B cell (primary cell): ENCODE measurements around the gene KIRREL3. TPM values are rescaled to one million over a fixed set of nuclear protein-coding genes. Genes with fewer than 3 reads are reported as not detected.

Experiments
- ATAC-seq: fragments of 200-7000 bp; cut with Tn5 transposase; one replicate; pipeline ENCODE4 v1.10.0; 2021; ENCODE audit warnings: low read depth, mild to moderate bottlenecking, moderate number of reproducible peaks, moderate library complexity
- CTCF ChIA-PET: fragments of 350-600 bp; sonication (Branson Sonifier 250); formaldehyde crosslinking; loops from one replicate; lab custom pipeline; 2021; ENCODE audit warnings: antibody characterized with exemption, inconsistent platforms; lab: Charles Lee
- POLR2A ChIA-PET: fragments of 350-600 bp; sonication (Branson Sonifier 250); formaldehyde crosslinking; loops from one replicate; lab custom pipeline; 2021; ENCODE audit warnings: antibody characterized with exemption; lab: Charles Lee
- DNase-seq: peaks from one replicate; pipeline ENCODE4 v3.0.0; 2013
- H2AFZ ChIP-seq: 2 replicates; pipeline ENCODE4 v1.6.1; 2012; ENCODE audit warnings: mild to moderate bottlenecking, low read depth, low read length; ENCODE audit not compliant: insufficient read depth, poor library complexity, severe bottlenecking
- H3K27ac ChIP-seq, 2 donors: 1 replicate in 1 of 2; 2 replicates in 1 of 2; pipeline ENCODE4 v1.5.1; 2012 to 2013; ENCODE audit warnings: low read length in 2 of 2, mild to moderate bottlenecking in 2 of 2, moderate library complexity in 1 of 2
- H3K27me3 ChIP-seq, 4 experiments: fragments of 200-600 bp in 1 of 4; sonication (generic) in 1 of 4; replicated peaks in 1 of 4; 1 replicate in 2 of 4; 2 replicates in 2 of 4; pipeline versions ENCODE4 v1.6.1 to v1.7.0; 2013 to 2016; ENCODE audit warnings: low read length in 3 of 4, mild to moderate bottlenecking in 2 of 4, mixed read lengths in 1 of 4, moderate library complexity in 1 of 4; ENCODE audit not compliant: insufficient read depth in 4 of 4, control insufficient read depth in 3 of 4; ENCODE audit errors: control extremely low read depth in 1 of 4
- H3K36me3 ChIP-seq, 2 experiments: replicated peaks in 1 of 2; 1 replicate in 1 of 2; 2 replicates in 1 of 2; pipeline versions ENCODE4 v1.6.1 to v1.7.1; 2013; ENCODE audit warnings: low read length in 1 of 2; ENCODE audit not compliant: insufficient read depth in 2 of 2, control insufficient read depth in 1 of 2; ENCODE audit errors: control extremely low read depth in 1 of 2, extremely low read depth in 1 of 2
- H3K4me1 ChIP-seq, 2 donors: fragments of 200-600 bp in 1 of 2; sonication (generic) in 1 of 2; 1 replicate in 1 of 2; 2 replicates in 1 of 2; pipeline versions ENCODE4 v1.5.1 to v1.6.1; 2013 to 2017; ENCODE audit warnings: low read length in 2 of 2; ENCODE audit not compliant: control insufficient read depth in 2 of 2, insufficient read depth in 2 of 2
- H3K4me2 ChIP-seq: replicated peaks from 2 replicates; pipeline ENCODE3; 2012; ENCODE audit warnings: mild to moderate bottlenecking, low read depth, low read length; ENCODE audit not compliant: poor library complexity, severe bottlenecking
- H3K4me3 ChIP-seq, 5 experiments: fragments of 200-600 bp in 1 of 5; sonication (generic) in 1 of 5; 1 replicate in 3 of 5; 2 replicates in 2 of 5; pipeline versions ENCODE4 v1.5.1 to v1.7.0; 2011 to 2016; ENCODE audit warnings: low read length in 4 of 5, mild to moderate bottlenecking in 4 of 5, low read depth in 2 of 5, control low read depth in 1 of 5, moderate library complexity in 1 of 5; ENCODE audit not compliant: insufficient read depth in 1 of 5; ENCODE audit errors: control extremely low read depth in 1 of 5, extremely low read depth in 1 of 5
- H3K79me2 ChIP-seq: fragments of 200-600 bp; sonication (generic); one replicate; pipeline ENCODE4 v1.6.0; 2016; ENCODE audit warnings: low read length; ENCODE audit not compliant: control insufficient read depth, insufficient read depth
- H3K9ac ChIP-seq: fragments of 200-600 bp; sonication (generic); 2 replicates; pipeline ENCODE4 v1.6.1; 2017; ENCODE audit warnings: mild to moderate bottlenecking, low read length, moderate library complexity
- H3K9me3 ChIP-seq, 3 donors: one replicate each; pipeline versions ENCODE4 v1.6.1 to v1.7.1; 2013; ENCODE audit warnings: low read length in 2 of 3; ENCODE audit not compliant: control insufficient read depth in 2 of 3, insufficient read depth in 1 of 3; ENCODE audit errors: control extremely low read depth in 1 of 3
- H4K20me1 ChIP-seq: 2 replicates; pipeline ENCODE4 v1.6.0; 2012; ENCODE audit warnings: mild to moderate bottlenecking, low read length; ENCODE audit not compliant: insufficient read depth, control insufficient read depth, poor library complexity, severe bottlenecking
- H3K27ac Mint-ChIP-seq: one replicate; pipeline ENCODE4 v1.8.0; 2021; ENCODE audit warnings: mixed read lengths
- H3K27me3 Mint-ChIP-seq: one replicate; pipeline ENCODE4 v1.8.0; 2021; ENCODE audit warnings: mixed read lengths
- H3K4me1 Mint-ChIP-seq: one replicate; pipeline ENCODE4 v1.8.0; 2021; ENCODE audit warnings: mixed read lengths
- H3K4me3 Mint-ChIP-seq: one replicate; pipeline ENCODE4 v1.8.0; 2021; ENCODE audit warnings: mixed read lengths
- H3K9me3 Mint-ChIP-seq: one replicate; pipeline ENCODE4 v1.8.0; 2022; ENCODE audit warnings: mixed read lengths; ENCODE audit not compliant: insufficient read depth
- EZH2 ChIP-seq: IDR thresholded peaks from 2 replicates; pipeline ENCODE4 v1.6.1; 2012; ENCODE audit warnings: borderline replicate concordance, low read depth, mild to moderate bottlenecking, moderate library complexity, low read length; ENCODE audit not compliant: insufficient read depth, poor library complexity, severe bottlenecking
- WGBS: methylation state at CpG from one replicate; pipeline ENCODE4 v1.1.5; 2013; ENCODE audit warnings: missing lambda C conversion rate; ENCODE audit not compliant: insufficient coverage; 5-methylcytosine and 5-hydroxymethylcytosine counted together
- intact Hi-C: fragments of 100-400 bp; cut with micrococcal nuclease; formaldehyde crosslinking; loops from one replicate; pipeline ENCODE4 v1.10.0; 2022
- polyA plus RNA-seq: library from polyadenylated mRNA; depleted of rRNA; stranded (reverse); fragments of >200 nt; gene quantifications from 2 replicates; pipeline ENCODE4 v1.2.3, GENCODE V29; 2012
- total RNA-seq, 2 donors: library from RNA; stranded (reverse); fragments of 120-200 nt in 1 of 2; gene quantifications; 1 replicate in 1 of 2; 2 replicates in 1 of 2; pipeline versions ENCODE4 v1.2.3 to v1.2.4, GENCODE V29; 2013 to 2022
- TF ChIP-seq, protein P1 (sequence below): fragments of 200-600 bp; IDR thresholded peaks from one replicate; pipeline ENCODE4 v1.8.0; 2022; ENCODE audit warnings: antibody characterized with exemption, mild to moderate bottlenecking

The KIRREL3 gene
- total and polyA plus RNA-seq, 2 donors (not counting 1 experiment from before 2014, with no cell fraction given): not detected

DNA sequence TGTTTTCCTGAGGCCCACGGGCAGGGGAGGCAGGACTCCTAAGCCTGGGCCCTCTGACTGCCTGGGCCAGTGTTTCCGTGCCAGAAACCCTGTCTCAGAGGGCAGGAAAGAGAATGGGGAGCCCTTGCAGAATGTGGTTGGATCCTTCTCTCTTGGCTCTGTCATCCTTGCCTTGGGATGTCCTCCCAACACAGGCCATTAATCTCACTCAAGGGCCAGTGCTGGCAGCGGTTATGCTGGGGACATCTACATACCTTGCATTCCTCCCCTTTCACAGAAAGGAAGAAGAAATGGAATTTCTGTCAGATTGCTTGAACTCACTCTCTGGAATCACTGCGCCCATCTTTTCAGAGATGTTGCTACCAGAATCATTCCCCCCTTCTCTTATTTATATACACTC, 296.9 kb downstream of the KIRREL3 start:
- Histone ChIP-seq H3K36me3 (no peaks in the 10 kb centered on the region), H2AFZ (no peak overlapping the region), H4K20me1 (no peaks in the 10 kb centered on the region), H3K4me3 (no peak overlapping the region), H3K4me2 (no peak overlapping the region), H3K9me3 (peaks cover 0 to 3% (median 0%) of the 10 kb centered on the region in 3 donors), H3K4me1 (no peaks in the 10 kb centered on the region), H3K27ac (no peak overlapping the region), H3K27me3 (no peaks in the 10 kb centered on the region), H3K79me2 (no peaks in the 10 kb centered on the region), H3K9ac (no peak overlapping the region)
- peaks cover 3% of the 10 kb centered on the region for H3K27me3 Mint-ChIP-seq
- no peaks in the 10 kb centered on the region for H3K9me3 Mint-ChIP-seq
- no peaks in the 10 kb centered on the region for H3K4me1 Mint-ChIP-seq
- TF ChIP-seq, protein P1, sequence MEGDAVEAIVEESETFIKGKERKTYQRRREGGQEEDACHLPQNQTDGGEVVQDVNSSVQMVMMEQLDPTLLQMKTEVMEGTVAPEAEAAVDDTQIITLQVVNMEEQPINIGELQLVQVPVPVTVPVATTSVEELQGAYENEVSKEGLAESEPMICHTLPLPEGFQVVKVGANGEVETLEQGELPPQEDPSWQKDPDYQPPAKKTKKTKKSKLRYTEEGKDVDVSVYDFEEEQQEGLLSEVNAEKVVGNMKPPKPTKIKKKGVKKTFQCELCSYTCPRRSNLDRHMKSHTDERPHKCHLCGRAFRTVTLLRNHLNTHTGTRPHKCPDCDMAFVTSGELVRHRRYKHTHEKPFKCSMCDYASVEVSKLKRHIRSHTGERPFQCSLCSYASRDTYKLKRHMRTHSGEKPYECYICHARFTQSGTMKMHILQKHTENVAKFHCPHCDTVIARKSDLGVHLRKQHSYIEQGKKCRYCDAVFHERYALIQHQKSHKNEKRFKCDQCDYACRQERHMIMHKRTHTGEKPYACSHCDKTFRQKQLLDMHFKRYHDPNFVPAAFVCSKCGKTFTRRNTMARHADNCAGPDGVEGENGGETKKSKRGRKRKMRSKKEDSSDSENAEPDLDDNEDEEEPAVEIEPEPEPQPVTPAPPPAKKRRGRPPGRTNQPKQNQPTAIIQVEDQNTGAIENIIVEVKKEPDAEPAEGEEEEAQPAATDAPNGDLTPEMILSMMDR: no peak
- TF ChIP-seq EZH2: no peak
- POLR2A ChIA-PET: no interaction called here
- DNase-seq (no peak), ATAC-seq (no peak)
- H3K4me3 Mint-ChIP-seq: no peak overlapping the region
- H3K27ac Mint-ChIP-seq: no peak overlapping the region
- CTCF ChIA-PET: no interaction called here
- intact Hi-C loops: no loop called here
- 71% methylated on average over 3 of the region's 4 CpGs for WGBS

DNA sequence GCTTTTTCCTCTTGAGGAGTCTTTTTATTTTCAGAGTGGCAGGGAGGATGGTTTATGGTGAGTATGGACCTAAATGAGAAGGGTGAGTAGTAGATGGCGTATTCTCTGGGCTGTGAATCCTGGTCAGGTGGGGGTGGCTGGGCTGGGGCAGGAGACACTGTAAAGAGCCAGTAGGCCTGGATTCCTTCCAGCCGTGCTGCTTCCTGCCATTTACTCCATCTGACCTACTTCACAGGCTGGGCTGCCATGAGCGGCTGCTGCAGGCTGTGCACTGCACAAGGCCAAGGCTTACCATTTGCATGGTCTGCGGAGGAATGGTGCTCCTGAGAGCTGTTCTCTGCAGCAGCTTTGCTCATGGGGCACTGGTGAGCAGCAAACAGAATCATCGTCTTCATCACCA, 297.6 kb downstream of the KIRREL3 start:
- WGBS: 93% methylated on average over 5 of the region's 5 CpGs
- CTCF ChIA-PET: no interaction called here
- H4K20me1 ChIP-seq: no peaks in the 10 kb centered on the region
- no peaks in the 10 kb centered on the region for H3K4me1 ChIP-seq
- H3K4me1 Mint-ChIP-seq: no peaks in the 10 kb centered on the region
- intact Hi-C loops: no loop called here
- H3K9me3 Mint-ChIP-seq: no peaks in the 10 kb centered on the region
- H3K27ac Mint-ChIP-seq: no peak overlapping the region
- no peak for DNase-seq
- H2AFZ ChIP-seq: no peak overlapping the region
- H3K4me3 Mint-ChIP-seq: no peak overlapping the region
- POLR2A ChIA-PET: no interaction called here
- no peaks in the 10 kb centered on the region for H3K79me2 ChIP-seq
- H3K4me3 ChIP-seq: no peak overlapping the region
- H3K9ac ChIP-seq: no peak overlapping the region
- H3K27me3 ChIP-seq: no peaks in the 10 kb centered on the region
- H3K9me3 ChIP-seq: peaks cover 0 to 3% (median 0%) of the 10 kb centered on the region in 3 donors
- TF ChIP-seq, protein P1: no peak
- TF ChIP-seq EZH2: no peak
- H3K36me3 ChIP-seq: no peaks in the 10 kb centered on the region
- H3K27me3 Mint-ChIP-seq: no peaks in the 10 kb centered on the region
- no peak overlapping the region for H3K27ac ChIP-seq
- H3K4me2 ChIP-seq: no peak overlapping the region
- ATAC-seq: no peak
